GM18499 (cell line): ENCODE results near the gene LRRC45.
"Not testable (repeated sequence)": the region's sequence is repeated elsewhere in the genome, so short reads cannot be mapped to it uniquely, and the experiment has no call there.

ENCODE experiments used
- ATAC-seq: cut with Tn5 transposase; IDR thresholded peaks from one replicate; pipeline ENCODE4 v1.9.1; 2021; ENCODE audit warnings: moderate number of reproducible peaks; ENCODE audit not compliant: insufficient read depth, unreplicated experiment

The LRRC45 gene

DNA sequence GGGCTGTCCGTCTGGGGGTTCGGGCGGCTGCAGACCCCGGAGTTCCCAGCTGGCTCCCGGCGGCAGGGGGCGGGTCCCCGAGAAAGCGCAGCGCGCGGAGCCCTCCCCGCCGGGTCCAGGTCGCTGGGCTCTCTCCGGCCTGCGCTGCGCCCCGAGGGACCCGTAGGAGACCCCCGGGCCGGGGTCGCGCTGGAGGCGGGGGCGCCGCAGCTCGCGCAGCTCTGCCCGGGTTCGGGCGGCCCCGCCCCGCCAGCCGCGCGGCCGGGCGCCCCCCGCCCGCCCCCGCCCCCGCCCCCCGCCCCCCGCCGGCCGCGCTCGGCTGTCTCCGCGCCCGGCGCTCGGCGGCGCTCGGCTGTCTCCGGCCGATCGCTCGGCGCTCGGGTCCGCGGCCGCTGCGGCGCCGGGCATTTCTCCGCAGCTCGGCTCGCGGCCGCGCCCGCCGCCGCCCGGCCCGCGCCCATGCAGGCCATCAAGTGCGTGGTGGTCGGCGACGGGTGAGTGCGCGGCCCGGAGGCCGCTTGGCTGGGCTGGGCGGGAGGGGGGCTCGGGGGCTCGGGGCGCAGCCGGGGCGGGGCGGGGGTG is 8.3 kb downstream of the LRRC45 start, which contains the start of gene RAC3:
Gene RAC3, plus strand, starts transcription at position 376 of the 582 bp plus-strand sequence. Its CDS starts 84 bp downstream, at position 460.
- ATAC-seq = no peak

DNA sequence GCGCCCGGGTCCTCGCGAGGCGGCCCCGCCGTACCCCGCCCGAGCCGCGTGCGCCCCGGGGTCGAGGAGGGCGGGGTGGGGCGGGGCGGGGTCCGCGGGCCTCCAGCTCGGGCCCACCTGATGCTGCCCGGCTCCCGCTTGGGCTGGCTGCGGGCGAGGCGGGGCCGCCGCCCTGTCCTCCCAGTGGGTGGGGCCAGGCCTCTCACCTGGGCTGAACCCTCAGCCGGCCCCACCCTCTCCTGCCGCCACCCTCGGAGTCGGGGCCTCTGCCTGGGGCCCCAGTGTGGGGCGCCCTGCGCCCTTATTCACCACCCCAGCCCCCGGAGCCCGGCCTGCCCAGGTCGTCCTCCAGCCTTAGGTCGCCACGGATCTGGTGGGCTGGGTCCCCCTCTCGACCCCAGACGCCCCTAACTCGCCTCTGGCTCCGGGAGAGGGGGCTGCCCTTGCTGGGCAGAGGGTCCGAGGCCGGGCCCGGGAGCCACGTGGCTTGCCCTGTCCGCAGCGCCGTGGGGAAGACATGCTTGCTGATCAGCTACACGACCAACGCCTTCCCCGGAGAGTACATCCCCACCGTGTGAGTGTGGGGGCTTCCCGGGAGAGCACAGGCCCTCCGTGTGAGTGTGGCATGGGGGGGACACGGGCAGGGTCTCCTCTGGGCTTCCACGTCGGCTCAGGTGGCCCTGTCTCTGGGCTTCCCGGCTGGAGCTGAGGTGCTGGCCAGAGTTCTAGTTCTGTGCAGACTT is 9.0 kb downstream of the LRRC45 start:
- no peak for ATAC-seq

DNA sequence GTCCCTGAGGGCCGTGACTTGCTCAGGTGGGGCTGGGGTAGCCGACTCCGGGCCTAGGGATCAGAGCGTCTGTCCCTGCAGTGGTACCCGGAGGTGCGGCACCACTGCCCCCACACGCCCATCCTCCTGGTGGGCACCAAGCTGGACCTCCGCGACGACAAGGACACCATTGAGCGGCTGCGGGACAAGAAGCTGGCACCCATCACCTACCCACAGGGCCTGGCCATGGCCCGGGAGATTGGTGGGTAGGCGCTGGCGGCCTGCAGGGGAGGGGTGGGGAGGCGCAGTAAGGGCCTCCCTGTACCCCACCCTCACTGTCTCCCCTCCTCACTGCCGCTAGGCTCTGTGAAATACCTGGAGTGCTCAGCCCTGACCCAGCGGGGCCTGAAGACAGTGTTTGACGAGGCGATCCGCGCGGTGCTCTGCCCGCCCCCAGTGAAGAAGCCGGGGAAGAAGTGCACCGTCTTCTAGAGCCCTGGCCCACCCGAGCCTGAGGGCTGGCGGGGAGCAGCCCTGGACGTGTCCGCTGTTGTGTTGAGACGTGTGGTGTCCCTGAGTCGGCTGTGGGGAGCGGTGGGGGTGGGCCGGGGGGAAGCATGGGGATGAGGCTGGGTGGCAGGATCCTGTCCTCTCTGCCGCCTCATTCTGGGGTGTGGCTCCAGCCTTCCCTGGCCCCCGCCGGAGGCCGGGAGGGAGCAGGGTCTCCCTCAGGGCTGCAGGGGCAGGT is 10.4 kb downstream of the LRRC45 start:
- ATAC-seq = no peak

- ATAC-seq = no peak
These were observed 11.4 kb downstream of the LRRC45 start for GRCh38 chr17:82034371-82035011.

DNA sequence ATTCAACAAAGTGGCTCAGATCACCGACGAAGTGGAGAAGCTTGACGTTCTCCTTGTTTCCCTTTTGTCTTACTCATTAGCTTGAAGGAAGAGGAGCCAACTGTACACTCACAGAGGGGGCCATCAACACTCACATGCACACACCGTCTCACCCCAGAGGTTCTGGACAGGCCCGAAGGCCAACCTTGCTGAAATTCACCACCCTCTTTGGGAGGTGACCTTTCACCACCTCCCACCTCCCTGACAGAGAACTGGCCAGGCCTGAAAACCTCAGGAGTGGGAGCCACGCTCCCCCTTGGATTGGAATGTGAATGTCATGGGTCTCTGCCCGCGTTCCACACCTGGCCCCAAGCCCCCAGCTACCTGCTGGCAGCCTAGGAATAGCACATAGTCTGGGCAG is 12.4 kb downstream of the LRRC45 start:
- no peak for ATAC-seq

DNA sequence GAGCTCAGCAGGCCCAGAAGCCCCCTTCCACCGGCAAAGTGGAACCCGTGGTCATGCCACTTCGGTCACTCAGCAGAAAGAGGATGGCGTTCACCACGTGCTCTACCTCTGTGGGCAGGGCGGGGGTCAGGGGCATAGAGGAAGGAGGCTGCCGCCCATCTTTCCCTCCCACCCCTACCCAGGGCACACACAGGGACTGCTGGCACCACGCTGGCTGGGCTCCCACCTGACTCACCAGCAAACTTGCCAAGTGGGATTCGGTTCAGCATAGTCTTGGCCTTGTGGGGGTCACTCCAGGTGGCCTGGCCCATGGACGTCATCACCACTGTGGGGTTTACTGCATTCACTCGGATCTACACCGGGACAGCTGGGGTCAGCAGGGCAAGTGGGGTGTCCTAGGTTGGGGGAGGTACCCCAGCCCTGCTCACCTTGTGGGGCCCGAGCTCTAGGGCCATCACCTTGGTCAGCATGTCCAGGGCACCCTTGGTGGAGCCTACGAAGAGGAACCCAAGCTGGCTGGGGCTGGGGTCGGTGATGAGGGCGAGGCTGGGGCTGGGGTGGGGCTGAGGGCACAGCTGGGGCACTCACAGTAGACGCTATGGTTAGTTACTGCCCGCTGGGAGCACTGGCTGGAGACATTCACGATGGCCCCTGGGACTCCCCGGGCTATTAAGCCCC is 13.0 kb downstream of the LRRC45 start:
- no peak for ATAC-seq

DNA sequence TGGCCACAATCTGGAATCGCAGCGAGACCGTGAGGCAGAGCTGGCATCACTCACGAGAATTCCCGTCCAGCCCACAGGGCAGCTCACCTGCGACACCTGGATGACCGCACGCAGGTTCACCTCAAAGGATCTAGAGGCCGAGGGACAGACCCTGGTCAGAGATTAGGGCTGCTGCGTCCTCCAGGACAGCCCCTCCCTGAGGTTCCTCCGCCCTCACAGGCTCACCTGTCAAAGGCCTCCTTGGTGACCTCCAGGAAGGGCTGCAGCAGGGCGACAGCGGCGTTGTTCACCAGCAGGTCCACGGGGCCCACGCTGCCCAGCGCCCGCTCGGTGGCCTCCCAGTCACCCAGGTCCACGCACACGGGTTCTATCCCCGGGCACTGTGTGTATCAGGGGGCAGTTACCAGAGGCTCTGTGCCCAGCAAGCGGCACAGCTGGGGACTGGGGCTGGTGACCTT is 13.6 kb downstream of the LRRC45 start:
- no peak for ATAC-seq

GRCh38 chr17:82037092-82037888 is 14.2 kb downstream of the LRRC45 start, which contains the start of gene DCXR:
Gene DCXR, minus strand, starts transcription at chr17:82037697. Its CDS starts 15 bp downstream, at chr17:82037682.
- peak; percentile 51 for ATAC-seq

- ATAC-seq = no peak
These were observed 14.7 kb downstream of the LRRC45 start for GRCh38 chr17:82037889-82038195.

DNA sequence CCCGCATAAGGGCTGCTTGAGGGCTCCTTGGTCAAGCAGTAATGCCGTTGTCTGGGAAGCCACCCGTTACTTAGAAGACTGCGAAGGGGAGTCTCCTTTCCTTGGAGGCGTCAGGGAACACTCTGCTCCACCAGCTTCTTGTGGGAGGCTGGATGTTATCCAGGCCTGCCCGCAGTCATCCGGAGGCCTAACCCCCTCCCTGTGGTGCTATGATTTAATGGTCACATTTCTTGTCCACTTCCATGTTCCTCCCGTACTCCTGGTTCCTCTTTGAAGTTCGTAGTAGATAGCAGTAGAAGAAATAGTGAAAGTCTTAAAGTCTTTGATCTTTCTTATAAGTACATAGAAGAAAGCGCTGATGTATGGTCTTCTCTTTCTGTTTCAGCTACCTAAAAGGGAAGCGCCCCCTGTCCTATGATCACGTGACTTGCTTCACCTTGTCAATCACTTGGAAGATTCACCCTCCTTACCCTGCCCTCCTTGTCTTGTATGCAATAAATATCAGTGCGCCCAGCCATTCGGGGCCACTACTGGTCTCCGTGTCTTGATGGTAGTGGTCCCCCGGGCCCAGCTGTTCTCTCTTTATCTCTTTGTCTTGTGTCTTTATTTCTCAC is 15.8 kb downstream of the LRRC45 start:
- not testable (repeated sequence) for ATAC-seq

DNA sequence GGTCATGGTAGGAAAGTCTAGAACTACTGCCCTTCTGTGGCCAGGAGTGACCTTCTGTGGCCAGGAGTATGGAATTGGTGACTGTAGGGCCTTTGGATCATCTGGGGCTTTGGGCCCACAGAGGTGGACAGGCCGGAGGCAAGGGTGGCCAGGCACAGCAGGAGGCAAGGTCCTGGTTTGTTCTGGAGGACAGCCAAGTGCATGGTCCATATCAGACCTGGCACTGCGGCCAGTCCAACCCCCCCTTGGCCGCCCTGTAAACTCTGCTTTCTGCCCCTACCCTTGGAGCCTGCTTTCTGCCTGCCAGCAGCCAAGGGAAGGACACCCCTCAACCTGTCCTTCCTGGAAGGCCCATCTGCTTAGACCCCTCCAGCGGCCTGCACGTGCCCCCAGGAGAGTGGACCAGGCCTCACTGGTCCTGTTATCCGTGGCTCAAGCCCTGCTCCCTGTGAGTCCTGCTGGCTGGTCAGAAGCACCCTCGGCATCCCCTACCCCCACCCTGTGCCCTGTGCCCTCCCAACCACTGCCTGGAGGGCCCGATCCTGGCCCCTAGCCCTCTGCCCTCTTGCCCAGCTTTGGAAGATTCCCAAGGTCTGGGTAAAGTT is 16.7 kb downstream of the LRRC45 start:
- ATAC-seq = no peak

GRCh38 chr17:82041144-82041814 is 18.2 kb downstream of the LRRC45 start:
- ATAC-seq = no peak

DNA sequence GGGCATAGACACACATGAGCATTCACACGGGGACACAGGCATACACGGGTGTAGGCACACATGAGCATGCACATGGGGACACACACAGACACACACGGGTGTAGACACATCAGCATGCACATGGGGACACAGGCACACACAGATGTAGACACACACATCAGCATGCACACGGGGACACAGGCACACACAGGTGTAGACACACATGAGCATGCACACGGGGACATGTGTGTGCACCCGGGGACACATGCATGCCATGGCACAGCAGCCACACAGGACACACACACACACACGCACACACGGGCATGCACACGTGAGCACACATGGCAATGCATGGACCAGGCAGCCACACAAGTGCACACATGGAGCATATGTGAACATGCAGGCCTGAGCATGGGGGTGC is 19.5 kb downstream of the LRRC45 start:
- no peak for ATAC-seq

- ATAC-seq = no peak
These were observed 20.4 kb downstream of the LRRC45 start for GRCh38 chr17:82043507-82043906.

DNA sequence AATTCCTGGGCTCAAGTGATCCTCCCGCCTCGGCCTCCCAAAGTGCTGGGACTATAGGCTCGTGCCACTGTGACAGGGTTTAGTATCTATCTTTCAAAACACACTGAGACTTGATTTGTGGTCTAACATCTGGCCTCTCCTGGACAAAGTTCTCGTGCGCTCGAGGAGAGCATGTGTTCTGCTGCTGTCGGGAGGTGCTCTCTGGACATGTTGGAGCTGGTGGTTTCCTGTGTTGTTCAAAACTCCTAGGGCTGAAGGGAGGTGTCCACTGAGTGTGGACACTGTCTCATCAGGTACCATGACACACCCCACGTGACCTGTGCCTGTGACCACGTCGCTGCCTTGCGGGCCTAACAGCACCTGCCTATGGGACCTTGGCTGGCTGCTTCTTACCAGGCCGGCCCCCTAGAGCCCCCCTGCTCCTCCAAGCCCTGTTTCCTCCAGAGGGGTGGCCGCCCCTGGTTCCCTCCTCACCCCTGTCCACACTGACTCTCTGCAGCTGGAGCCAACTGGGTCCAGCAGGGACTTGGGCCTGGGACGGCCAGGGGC is 22.9 kb downstream of the LRRC45 start:
- ATAC-seq = no peak

DNA sequence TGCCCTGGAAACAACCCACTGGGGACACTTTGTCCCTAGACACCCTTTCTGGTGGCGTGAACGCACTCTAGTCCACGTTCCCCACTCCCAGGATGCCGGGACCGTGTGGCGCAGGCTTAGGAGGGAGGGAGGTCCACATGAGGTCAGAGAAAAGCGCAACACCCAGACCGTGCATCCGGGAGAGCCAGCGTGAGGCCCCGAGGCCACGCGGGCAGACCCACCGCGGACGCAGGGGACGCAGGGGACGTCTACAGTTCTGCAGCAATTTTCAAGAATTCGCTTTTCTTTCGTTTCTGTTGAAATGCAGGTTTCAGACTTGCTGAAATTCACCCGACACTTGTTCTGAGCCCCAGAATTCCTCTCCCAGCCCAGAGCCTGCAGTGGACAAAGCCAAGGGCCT is 23.8 kb downstream of the LRRC45 start:
- ATAC-seq = no peak

DNA sequence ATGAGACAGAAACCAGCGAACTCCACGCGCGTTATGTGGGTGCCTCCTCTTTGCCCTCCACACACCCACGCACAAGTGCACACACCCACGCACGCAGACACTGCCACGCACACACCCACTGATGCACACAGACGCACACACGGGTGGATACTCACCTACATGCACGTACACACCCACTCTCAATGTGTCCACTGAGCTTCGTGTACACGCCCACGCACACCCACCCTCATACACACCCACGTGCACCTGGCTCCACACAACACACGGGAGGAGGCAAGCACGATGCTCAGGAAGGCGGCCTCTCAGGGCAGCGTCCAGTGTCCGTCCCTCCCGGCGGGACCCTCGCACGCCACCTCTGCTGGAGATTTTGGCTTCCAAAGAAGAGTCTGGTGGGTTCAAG is 24.3 kb downstream of the LRRC45 start:
- ATAC-seq = no peak
